Heart left ventricle (tissue), 16 donors: ENCODE data around the gene LRP1B. TPM values are rescaled to one million over a fixed set of nuclear protein-coding genes. Genes with fewer than 3 reads are reported as not detected.

Experiments used
- ATAC-seq, 4 donors: fragments of 200-7000 bp; cut with Tn5 transposase; one replicate each; pipeline ENCODE4 v1.9.1; 2020 to 2022; ENCODE audit warnings: moderate library complexity in 4 of 4, mild to moderate bottlenecking in 3 of 4, moderate number of reproducible peaks in 1 of 4
- DNase-seq, 5 donors: peaks; one replicate each; pipeline ENCODE4 v3.0.0-alpha.2; 2020
- H3K27ac ChIP-seq, 12 donors: fragments of 200-600 bp; sonication (generic) in 4 of 12; one replicate each; pipeline versions ENCODE4 v1.5.0 to v1.8.0; 2016 to 2022; ENCODE audit warnings: mild to moderate bottlenecking in 2 of 12
- H3K27me3 ChIP-seq, 9 donors: fragments of 200-600 bp; sonication (generic) in 2 of 9; one replicate each; pipeline versions ENCODE4 v1.5.1 to v1.8.0; 2016 to 2022; ENCODE audit warnings: mild to moderate bottlenecking in 3 of 9
- H3K36me3 ChIP-seq, 9 donors: fragments of 200-600 bp; sonication (generic) in 2 of 9; one replicate each; pipeline versions ENCODE4 v1.5.0 to v1.8.0; 2018 to 2022; ENCODE audit warnings: mild to moderate bottlenecking in 2 of 9
- H3K4me1 ChIP-seq, 12 donors: fragments of 200-600 bp; sonication (generic) in 4 of 12; one replicate each; pipeline versions ENCODE4 v1.5.0 to v1.8.0; 2016 to 2022; ENCODE audit warnings: mild to moderate bottlenecking in 3 of 12
- H3K4me3 ChIP-seq, 12 donors: fragments of 200-600 bp; sonication (generic) in 4 of 12; one replicate each; pipeline versions ENCODE4 v1.5.0 to v1.8.0; 2017 to 2022; ENCODE audit warnings: mild to moderate bottlenecking in 9 of 12, moderate library complexity in 4 of 12
- H3K9me3 ChIP-seq, 12 donors: fragments of 200-600 bp; sonication (generic) in 4 of 12; one replicate each; pipeline versions ENCODE4 v1.5.0 to v1.8.0; 2016 to 2022; ENCODE audit warnings: mild to moderate bottlenecking in 1 of 12
- POLR2A ChIP-seq, 2 donors: fragments of 450-650 bp; IDR thresholded peaks; one replicate each; pipeline ENCODE4 v1.6.1; 2017; ENCODE audit warnings: antibody characterized with exemption in 2 of 2, mild to moderate bottlenecking in 2 of 2, moderate library complexity in 2 of 2
- WGBS, 4 donors: extraction: QIAGEN DNeasy Blood & Tissue Kit in 2 of 4; methylation state at CpG; one replicate each; pipeline versions ENCODE4 v1.1.5 to v1.1.7; 2013 to 2018; 5-methylcytosine and 5-hydroxymethylcytosine counted together
- intact Hi-C, 10 donors: fragments of 100-400 bp; cut with DNase I; formaldehyde crosslinking; loops; one replicate each; pipeline versions ENCODE4 v1.11.1 to v1.14.2; 2022
- polyA plus RNA-seq, 2 donors: library from polyadenylated mRNA; stranded (reverse); fragments of 200-250 nt; gene quantifications; one replicate each; pipeline ENCODE4 v1.2.3, GENCODE V29; 2013
- total RNA-seq, 9 donors: library from RNA; depleted of rRNA in 2 of 9; stranded (reverse); fragments of >200 nt in 2 of 9; fragmentation: NEBNext Ultra II Directional in 3 of 9; extraction: Animal tissue kit (Norgen Biotek cat#: 25700) in 3 of 9; gene quantifications; one replicate each; pipeline versions ENCODE4 v1.1.0 to v1.2.4, GENCODE V29; 2016 to 2023
- TF ChIP-seq, protein P1 (sequence below), 12 donors: fragments of 200-600 bp; sonication (generic) in 4 of 12; IDR thresholded peaks; one replicate each; pipeline versions ENCODE4 v1.5.0 to v1.8.0; 2018 to 2022; ENCODE audit warnings: antibody characterized with exemption in 12 of 12, mild to moderate bottlenecking in 5 of 12
- donor health status: ischemic (EF 13 %, LVEDD 7.1; RV severe dilation, severe dysfunction).
- donor health status: healthy with polysubstance abuse.
- donor health status: DM: no; HTN: yes; CAD: no.
- donor health status: DM: no; HTN: no; CAD: no.
- donor health status: ischemic (EF 25% LVEDD 6.9; RV normal size, moderate dysfunction).
- donor health status: ischemic (EF 25% LVEDD 5.7; RV mildly dilated, moderate dysfunction).
- donor health status: healthy.
- donor health status: DM: yes; HTN: yes; CAD: no.
- donor health status: ischemic (EF 35%, LVEDD 5.7; RV mildly dilated, moderate dysfunction).
- donor health status: nonischemic (EF 11% LVEDD 7.7; RV severe dilation, severe dysfunction).
- donor health status: DM: yes; HTN: yes; CAD: no.
- donor health status: PGD.
- donor health status: ischemic (EF 29% LVEDD 5.4; RV normal size, mild dysfunction).
- donor health status: nonischemic (EF 23%, LVEDD 6.1; RV moderate dilation, normal function).

LRP1B gene
- total and polyA plus RNA-seq, 11 donors: 0.01 to 0.19 (median 0.11) TPM; not detected in 2

DNA sequence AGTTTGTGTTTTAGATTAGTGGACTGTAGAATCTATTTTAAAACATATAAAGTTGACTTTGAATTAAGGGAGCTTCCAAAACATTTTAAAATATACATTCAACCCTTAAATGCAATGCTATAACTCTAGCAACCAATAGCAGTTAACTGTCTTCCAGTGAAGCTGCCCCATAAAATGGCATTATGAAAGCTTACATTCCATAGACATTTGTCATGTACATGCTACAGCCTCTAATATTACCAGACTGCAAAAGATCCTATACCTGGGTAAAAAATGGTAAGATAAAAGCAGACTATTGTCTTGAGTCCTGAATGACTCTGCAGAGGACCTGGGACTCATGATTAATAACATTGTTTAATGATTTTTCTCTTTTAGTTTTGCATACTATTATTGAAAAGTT lies 489.4 kb downstream of the LRP1B start:
- DNase-seq (no peak), ATAC-seq (no peak)
- peaks cover 0 to 3% (median 0%) of the 10 kb centered on the region in 12 donors for H3K9me3 ChIP-seq
- TF ChIP-seq POLR2A (IDR thresholded peaks at IDR 0.05): no peak
- TF ChIP-seq, protein P1, sequence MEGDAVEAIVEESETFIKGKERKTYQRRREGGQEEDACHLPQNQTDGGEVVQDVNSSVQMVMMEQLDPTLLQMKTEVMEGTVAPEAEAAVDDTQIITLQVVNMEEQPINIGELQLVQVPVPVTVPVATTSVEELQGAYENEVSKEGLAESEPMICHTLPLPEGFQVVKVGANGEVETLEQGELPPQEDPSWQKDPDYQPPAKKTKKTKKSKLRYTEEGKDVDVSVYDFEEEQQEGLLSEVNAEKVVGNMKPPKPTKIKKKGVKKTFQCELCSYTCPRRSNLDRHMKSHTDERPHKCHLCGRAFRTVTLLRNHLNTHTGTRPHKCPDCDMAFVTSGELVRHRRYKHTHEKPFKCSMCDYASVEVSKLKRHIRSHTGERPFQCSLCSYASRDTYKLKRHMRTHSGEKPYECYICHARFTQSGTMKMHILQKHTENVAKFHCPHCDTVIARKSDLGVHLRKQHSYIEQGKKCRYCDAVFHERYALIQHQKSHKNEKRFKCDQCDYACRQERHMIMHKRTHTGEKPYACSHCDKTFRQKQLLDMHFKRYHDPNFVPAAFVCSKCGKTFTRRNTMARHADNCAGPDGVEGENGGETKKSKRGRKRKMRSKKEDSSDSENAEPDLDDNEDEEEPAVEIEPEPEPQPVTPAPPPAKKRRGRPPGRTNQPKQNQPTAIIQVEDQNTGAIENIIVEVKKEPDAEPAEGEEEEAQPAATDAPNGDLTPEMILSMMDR (IDR thresholded peaks at IDR 0.05): no peak
- no peak overlapping the region for H3K4me3 ChIP-seq
- intact Hi-C loops: no loop called here
- no peaks in the 10 kb centered on the region for H3K36me3 ChIP-seq
- no peaks in the 10 kb centered on the region for H3K27me3 ChIP-seq
- H3K27ac ChIP-seq: no peak overlapping the region
- H3K4me1 ChIP-seq: no peaks in the 10 kb centered on the region

DNA sequence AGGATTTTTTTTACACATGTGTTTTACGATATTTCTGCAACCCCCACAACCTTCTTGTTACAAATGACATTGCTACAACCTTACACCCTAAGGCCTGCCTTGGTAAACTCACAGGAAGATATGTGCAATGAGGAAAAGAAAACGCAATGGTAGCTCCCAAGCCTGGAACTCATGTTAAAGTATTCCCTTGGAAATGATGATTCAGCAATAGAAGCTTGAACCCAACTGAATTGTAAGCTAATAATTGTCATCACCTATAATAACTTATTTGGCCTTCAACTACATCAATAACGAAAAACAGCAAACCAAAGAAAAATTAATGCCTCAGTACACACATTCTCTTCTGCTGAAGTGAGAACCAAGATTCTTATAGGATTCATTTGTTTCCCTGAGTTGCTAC lies 491.0 kb downstream of the LRP1B start:
- H3K4me1 ChIP-seq: no peaks in the 10 kb centered on the region
- no peak overlapping the region for H3K4me3 ChIP-seq
- no peaks in the 10 kb centered on the region for H3K9me3 ChIP-seq
- H3K27me3 ChIP-seq: no peaks in the 10 kb centered on the region
- H3K27ac ChIP-seq: no peak overlapping the region
- 56 to 84% (median 67%) methylated on average over 3 of the region's 3 CpGs for WGBS, 4 donors
- no peak for TF ChIP-seq POLR2A (IDR thresholded peaks at IDR 0.05)
- TF ChIP-seq, protein P1 (IDR thresholded peaks at IDR 0.05): no peak
- DNase-seq (no peak), ATAC-seq (no peak)
- intact Hi-C loops: no loop called here
- no peaks in the 10 kb centered on the region for H3K36me3 ChIP-seq

DNA sequence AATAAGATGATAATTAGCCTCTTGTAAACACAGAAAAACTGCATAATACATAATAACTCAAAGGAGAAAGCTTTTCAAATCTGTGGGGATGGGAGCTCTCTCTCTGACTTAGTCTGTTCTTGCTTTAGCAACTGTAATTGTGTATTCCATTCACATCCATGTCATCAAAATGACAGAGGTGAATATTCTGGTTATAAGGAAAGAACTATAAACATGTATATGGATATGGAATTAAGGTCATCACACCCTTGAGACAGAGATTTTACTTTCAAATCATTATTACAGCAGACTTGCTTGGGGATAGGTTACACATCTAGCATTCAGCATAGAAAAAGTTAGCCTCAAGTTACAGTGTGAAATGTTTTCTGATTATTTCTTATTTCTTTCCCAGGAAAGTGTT lies 497.7 kb downstream of the LRP1B start:
- DNase-seq (no peak), ATAC-seq (no peak)
- Histone ChIP-seq H3K4me1 (no peaks in the 10 kb centered on the region), H3K4me3 (no peak overlapping the region), H3K27me3 (no peaks in the 10 kb centered on the region), H3K36me3 (no peaks in the 10 kb centered on the region), H3K27ac (no peak overlapping the region), H3K9me3 (no peaks in the 10 kb centered on the region)
- TF ChIP-seq POLR2A (IDR thresholded peaks at IDR 0.05): no peak
- TF ChIP-seq, protein P1 (IDR thresholded peaks at IDR 0.05): no peak
- intact Hi-C loops: no loop called here

DNA sequence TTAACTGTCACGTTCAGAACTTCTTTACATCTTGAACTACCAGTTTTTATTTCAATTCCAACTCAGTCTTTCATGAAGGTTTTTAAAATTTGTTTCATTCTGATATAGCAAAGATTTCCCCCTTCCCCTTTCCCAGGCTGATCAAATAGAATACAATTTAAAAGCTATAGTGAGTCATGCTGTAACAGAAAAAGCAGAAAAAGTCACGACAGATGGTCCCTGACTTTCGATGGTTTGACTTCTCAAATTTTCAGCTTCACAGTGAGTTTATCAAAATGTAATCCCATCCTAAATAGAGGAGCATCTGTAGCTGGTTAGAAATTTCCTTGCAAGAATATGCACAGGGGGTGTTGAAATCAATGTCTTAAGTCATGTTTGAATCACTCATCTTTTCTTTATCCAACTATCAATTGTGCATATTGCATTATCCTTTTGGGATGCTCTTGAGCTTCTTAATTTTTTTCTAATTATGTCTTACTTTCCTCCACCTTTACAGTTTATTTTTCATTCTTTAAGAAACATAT lies 500.3 kb downstream of the LRP1B start:
- 61 to 76% (median 68%) methylated on average over 3 of the region's 3 CpGs for WGBS, 4 donors
- Histone ChIP-seq H3K4me3 (no peak overlapping the region), H3K27ac (no peak overlapping the region), H3K27me3 (no peaks in the 10 kb centered on the region), H3K36me3 (no peaks in the 10 kb centered on the region), H3K4me1 (no peaks in the 10 kb centered on the region), H3K9me3 (no peaks in the 10 kb centered on the region)
- ATAC-seq (no peak), DNase-seq (no peak)
- TF ChIP-seq, protein P1 (IDR thresholded peaks at IDR 0.05): no peak
- TF ChIP-seq POLR2A (IDR thresholded peaks at IDR 0.05): no peak
- intact Hi-C loops: no loop called here
